HG02588 (cell line): ENCODE results near the gene SERGEF.

Experiments used
- ATAC-seq: cut with Tn5 transposase; IDR thresholded peaks from one replicate; pipeline ENCODE4 v1.9.1; 2021; ENCODE audit warnings: mild to moderate bottlenecking, moderate library complexity; ENCODE audit not compliant: unreplicated experiment

SERGEF gene

GRCh38 chr11:17740649-17741235 lies 272.1 kb downstream of the SERGEF start:
- ATAC-seq: no peak

DNA sequence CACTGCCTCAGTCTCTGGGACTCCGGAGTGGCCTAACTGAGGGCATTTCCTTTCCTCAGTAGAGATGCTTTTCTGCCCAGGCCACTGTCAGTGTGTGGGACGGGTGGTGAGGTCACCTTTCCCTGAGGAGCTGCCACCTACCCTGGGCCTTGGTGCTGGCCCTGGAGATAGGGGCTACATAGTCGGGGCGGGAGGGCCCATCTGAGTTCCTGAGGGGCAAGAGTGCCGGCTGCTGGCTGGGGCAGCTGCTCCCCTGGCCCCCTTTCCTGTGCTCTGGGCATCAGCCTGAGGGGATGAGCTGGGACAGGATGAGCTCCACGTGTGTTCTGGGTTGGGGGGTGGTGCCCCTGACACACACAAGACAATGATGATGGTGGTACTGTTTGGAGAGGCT lies 272.9 kb downstream of the SERGEF start:
- ATAC-seq: no peak

GRCh38 chr11:17738151-17738973 lies 274.5 kb downstream of the SERGEF start:
- ATAC-seq: no peak
